ENCODE results near the gene NEK6.

Gene NEK6

GRCh38 chr9:124299515-124300090 is 41.9 kb downstream of the NEK6 start:
- no peak for DNase-seq

GRCh38 chr9:124300312-124300711 is 42.6 kb downstream of the NEK6 start:
- no peak for DNase-seq

- DNase-seq, result no peak
Measured at GRCh38 chr9:124302921-124303320, 45.2 kb downstream of the NEK6 start.

GRCh38 chr9:124303762-124304161 is 46.0 kb downstream of the NEK6 start:
- DNase-seq, result no peak

GRCh38 chr9:124304285-124304684 is 46.5 kb downstream of the NEK6 start:
- no peak for DNase-seq

- DNase-seq, result no peak
Measured at GRCh38 chr9:124306098-124306735, 48.5 kb downstream of the NEK6 start.

GRCh38 chr9:124307379-124308030 is 49.8 kb downstream of the NEK6 start:
- DNase-seq, result no peak

GRCh38 chr9:124308606-124309491 is 51.1 kb downstream of the NEK6 start:
- no peak for DNase-seq

- no peak for DNase-seq
Measured at GRCh38 chr9:124309667-124310084, 51.9 kb downstream of the NEK6 start.

GRCh38 chr9:124311283-124311682 is 53.5 kb downstream of the NEK6 start:
- DNase-seq, result no peak

- no peak for DNase-seq
Measured at GRCh38 chr9:124312290-124313265, 54.8 kb downstream of the NEK6 start.

- DNase-seq, result no peak
Measured at GRCh38 chr9:124313940-124314339, 56.2 kb downstream of the NEK6 start.

GRCh38 chr9:124315882-124316281 is 58.1 kb downstream of the NEK6 start:
- no peak for DNase-seq

- peak; percentile 34 to 46 for DNase-seq
Measured at GRCh38 chr9:124320062-124320973, 62.6 kb downstream of the NEK6 start.

- DNase-seq, result no peak
Measured at GRCh38 chr9:124321416-124321815, 63.7 kb downstream of the NEK6 start.

GRCh38 chr9:124321935-124322334 is 64.2 kb downstream of the NEK6 start:
- no peak for DNase-seq

- no peak for DNase-seq
Measured at GRCh38 chr9:124322618-124323432, 65.1 kb downstream of the NEK6 start.

GRCh38 chr9:124323904-124324303 is 66.2 kb downstream of the NEK6 start:
- DNase-seq, result no peak

GRCh38 chr9:124325816-124326215 is 68.1 kb downstream of the NEK6 start:
- no peak for DNase-seq

- no peak for DNase-seq
Measured at GRCh38 chr9:124326378-124326777, 68.6 kb downstream of the NEK6 start.
